NCI-H128 (cell line): ENCODE data around the gene MGMT.

Experiments used
- DNase-seq: peaks from one replicate; lab custom pipeline; 2025; ENCODE audit not compliant: unreplicated experiment; lab: John Stamatoyannopoulos, UW

The MGMT gene

GRCh38 chr10:129581827-129582411 is 114.9 kb downstream of the MGMT start:
- no peak for DNase-seq

DNA sequence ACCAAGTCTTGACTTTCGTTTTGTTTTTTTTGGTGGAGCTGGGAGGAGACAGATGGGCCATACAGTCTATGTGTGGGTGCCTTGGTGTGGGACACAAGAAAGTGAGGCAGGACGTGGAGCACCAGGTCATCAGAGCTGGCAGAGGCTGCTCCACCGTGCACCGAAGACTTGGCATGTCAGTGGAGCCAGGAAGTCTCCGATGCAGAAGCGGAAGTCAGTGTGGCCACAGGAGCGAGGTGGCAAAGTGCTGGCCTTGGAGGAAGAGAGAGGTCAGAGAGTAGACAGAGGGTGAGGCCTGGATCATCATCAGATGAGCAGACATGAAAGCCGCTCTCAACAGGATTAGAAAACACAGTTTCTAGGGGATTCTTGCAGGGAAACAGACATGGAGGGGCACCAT is 116.8 kb downstream of the MGMT start:
- no peak for DNase-seq

DNA sequence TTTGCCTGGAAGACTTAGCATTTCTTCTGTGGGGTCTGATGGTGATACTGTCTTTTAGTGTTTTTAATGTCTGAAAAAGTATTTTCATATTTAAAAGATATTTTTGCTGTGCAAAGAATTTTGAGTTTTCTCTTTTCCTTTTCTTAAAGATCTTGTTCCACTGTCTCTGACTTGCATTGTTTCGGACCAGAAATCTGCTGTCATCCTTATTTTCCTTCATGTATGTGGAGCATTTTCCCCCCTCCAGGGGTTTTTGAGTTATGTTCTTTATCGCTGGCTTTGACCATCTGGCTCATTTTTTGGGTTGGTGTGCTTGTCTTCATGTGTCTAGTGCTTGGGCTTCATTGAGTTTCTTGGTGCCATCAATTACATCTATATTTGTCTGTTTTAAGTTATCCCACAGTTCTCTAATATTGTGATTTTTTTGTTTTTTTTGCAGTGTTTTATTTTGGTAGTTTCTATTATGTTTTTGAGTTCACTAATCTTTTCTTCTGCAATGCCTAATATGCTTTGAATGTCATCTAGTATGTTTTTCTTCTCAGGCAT is 119.9 kb downstream of the MGMT start:
- DNase-seq: no peak

- DNase-seq: no peak
Observed at GRCh38 chr10:129589546-129589945, 122.5 kb downstream of the MGMT start.

- DNase-seq: no peak
Observed at GRCh38 chr10:129593953-129594352, 126.9 kb downstream of the MGMT start.

DNA sequence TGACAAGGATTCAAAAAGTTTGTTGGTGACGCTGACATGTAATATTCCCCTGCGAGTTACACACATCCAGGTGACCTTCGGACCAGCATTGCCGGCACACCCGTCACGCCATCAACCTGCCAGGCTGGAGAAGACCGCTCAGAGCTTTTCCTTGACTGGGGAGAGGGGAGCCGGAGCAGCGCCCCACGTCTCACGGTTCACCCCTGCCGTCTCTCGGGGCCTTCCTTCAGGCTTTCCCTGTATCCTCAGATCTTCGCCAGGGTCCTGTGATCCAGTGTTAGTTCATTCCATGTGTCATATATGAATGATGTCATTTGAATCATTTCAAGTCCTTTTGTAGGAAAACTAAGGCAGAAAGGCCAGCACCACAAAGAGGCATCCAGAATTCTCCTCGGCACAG is 127.8 kb downstream of the MGMT start:
- no peak for DNase-seq

DNA sequence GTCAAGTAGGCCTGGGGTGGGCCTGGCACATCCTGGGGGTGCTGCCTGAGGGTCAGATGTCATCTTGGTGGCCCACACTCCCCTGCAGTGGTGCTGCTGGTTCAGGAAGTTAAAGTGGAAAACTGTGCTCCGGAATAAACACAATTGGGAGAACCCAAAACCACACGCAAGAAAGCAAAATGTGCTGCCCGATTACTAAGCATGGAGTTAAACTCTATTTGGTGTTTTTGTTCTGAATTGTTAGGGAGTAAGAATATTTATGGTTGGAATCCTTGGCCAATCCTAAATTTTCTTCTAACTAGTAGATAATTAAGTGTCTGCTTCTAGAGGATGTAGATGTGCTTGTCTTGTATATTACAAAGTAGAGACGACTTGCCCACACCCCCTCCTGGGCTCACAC is 131.4 kb downstream of the MGMT start:
- DNase-seq: no peak

DNA sequence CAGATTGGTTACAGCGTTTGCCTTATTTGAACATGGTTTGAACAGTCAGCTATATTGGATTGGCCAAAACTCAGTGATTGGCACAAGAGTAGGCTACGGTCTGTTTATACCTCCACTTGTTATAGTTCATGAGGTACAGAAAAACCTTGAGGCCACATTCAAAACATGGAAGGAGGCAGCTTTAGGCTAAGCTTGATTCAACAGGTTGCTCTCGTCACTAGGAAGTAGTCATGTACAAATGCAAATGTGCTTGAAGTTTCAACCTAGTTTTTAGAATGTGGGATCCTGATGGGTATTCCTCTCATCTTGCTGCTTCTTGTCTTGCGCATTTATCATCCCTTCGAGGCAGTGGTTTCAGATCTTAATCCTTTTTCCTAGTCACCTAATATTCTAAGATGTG is 132.1 kb downstream of the MGMT start:
- no peak for DNase-seq

DNA sequence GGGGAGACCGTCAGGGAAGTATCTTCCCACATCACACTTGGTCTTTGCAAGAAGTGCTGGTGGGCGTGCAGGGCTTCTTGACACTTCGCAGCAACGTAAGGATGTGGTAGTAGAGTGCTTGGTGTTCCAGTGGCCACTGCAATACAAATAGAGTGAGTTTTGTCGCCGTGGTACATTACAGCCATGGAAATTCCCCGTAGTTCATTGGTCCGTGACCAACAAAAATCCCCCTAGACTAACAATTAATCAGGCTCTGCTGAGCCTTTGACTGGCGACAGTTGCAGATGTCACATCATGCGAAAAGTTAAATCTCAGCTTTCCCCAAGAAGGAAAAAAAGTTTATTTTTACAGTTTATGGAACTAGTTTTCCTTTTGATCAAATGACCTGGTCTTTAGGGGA is 134.7 kb downstream of the MGMT start:
- no peak for DNase-seq

GRCh38 chr10:129602938-129603535 is 136.0 kb downstream of the MGMT start:
- no peak for DNase-seq

DNA sequence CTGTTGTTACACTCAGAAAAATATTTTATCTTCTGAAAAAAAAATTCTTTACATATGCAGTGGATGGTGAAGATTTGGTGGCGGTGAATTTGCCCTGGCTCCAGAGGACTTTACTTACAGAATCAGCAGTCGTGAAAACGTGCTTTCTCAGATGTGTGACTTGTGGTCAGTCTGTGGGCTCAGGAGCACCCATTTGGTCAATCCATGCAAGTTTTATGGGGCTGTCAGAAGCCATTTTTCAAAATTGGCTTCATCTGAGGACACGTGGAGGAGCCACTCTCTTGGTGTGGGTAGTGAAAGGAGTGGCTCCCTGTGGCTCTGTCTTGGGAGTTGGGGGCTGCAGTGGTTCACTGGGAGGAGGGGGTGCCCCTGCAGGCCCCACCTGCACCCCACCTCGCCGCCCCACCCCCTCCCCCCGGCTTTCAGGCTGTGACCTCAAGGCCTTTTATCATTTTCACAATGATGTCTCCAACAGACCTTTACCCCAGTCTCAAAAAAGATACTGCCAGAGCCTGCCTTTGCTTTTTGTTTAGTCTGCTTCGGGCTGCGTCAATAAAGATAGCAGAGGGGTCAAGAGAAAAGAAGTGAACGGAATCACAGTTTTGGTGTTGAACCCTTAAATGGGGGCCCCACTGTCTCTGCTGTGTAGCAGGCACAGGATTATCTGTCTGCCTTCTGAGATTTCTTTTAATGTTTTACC is 137.4 kb downstream of the MGMT start:
- DNase-seq: no peak

- no peak for DNase-seq
Observed at GRCh38 chr10:129605266-129605985, 138.4 kb downstream of the MGMT start.

GRCh38 chr10:129605986-129606518 is 139.0 kb downstream of the MGMT start:
- no peak for DNase-seq

DNA sequence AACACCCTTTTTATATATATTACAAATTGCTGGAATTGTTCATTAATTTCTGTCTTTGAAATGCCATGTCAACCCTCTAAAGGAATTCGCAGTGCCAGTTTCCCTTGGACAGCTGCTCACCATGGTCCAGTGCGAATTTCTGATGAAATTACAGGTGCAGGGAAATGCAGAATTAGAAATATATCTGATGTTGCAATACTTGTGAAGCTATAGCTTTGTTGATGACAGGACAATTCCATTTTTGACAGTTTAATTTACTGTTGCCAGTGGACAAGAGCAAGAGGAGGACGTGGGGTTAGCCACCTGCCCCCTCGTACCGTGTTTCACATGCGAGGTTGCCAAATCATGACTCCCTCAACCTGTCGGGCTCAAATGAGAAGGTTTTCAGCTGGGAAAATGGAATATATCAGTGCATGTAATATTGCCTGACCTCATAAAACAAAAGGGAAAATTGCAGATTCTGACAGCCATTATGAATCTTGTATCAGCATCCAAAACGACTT is 140.6 kb downstream of the MGMT start:
- DNase-seq: no peak

DNA sequence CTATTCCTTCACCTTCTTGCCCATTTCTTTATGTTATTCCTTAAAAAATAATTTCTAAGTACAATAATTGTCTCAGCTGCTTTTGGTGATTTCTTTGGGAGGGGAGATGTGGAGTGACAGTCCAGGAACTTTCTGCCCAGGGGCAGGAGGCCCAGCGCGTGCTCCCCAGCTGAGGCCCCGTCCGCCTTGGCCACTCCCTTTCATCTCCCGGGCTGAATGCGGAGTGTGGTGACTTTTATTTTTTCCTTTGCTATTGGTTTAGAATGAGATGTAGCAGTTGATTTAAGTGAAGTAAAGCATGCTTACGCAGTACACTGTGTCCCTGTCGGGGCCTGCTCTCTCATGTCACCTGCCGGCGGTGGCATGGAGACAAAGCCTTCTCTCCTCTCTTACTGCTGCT is 141.6 kb downstream of the MGMT start:
- DNase-seq: no peak

DNA sequence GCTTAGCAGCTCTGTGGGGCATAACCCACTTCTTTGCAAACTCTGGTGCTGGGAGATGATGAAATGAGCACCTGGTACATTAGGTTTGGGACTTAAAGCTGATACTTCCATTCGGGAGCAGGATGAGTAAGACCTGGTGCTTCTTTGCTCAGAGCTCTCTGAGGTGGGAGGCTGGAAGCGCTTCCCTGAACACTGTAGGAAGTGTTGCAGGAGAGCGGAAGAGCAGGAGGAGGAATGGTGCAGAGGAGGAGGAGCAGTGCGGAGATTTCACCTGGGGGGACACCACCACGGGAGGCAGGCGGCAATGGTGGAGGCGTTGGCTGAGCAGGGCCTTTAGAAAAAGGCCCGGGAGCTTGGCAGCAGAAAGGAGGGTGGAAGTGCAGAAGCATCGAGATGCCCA is 142.5 kb downstream of the MGMT start:
- no peak for DNase-seq

- no peak for DNase-seq
Observed at GRCh38 chr10:129612481-129613109, 145.6 kb downstream of the MGMT start.

DNA sequence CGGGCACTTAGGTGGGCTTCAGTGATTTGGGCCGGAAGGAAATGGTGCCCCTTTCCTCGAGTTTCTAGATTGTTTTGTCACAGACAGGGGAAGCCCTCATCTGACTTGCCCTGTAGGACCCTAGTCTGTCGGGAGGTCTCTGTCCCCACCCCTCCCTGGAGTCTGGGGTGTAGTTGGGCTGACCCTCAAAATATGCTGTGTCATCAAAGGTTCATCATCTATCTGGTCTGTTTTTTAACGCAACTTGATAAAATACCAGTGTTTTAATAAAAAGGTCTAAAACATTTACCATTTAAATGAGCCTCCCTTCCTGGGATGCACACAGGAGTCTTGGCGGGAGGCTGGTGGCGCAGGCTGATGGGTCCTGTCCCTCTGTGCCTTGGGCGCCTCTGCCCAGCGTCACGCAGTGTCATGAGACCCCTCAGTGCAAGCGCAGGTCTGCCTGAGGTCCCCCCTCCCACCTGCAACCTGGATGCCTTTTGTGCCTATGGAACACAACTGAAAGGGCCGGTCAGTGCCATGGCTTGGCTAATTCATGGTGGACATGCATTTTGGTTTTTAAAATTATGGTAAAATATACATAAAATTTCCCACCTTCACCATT is 146.4 kb downstream of the MGMT start:
- DNase-seq: no peak

- DNase-seq: no peak
Observed at GRCh38 chr10:129614341-129614740, 147.3 kb downstream of the MGMT start.

DNA sequence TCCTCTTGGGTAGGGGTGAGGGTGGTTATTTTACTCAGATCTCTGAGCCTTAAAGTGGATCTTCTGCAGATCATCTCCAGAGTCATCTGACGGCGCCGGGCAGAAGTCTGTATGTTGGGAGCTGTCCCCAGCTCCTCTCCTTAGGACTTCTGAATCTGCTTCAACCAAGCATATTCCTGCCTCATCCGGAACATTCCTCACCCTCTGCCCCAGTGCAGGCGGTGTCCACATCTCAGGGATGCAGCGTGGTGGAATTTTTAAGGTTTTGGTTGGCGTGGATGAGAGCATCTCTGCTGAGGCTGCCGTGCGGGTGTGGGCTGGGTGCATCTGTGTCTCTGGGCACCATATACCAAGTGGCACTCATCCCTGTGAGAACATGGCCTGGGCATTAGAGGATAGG is 148.3 kb downstream of the MGMT start:
- DNase-seq: no peak
